GM12874 (cell line): Measurements from ENCODE around the gene PEX26.

ENCODE experiments used
- TF ChIP-seq, protein P1 (sequence below): IDR thresholded peaks from 2 replicates; pipeline ENCODE4 v1.5.1; 2011; ENCODE audit warnings: low read depth, mild to moderate bottlenecking, control low read depth, low read length, moderate library complexity; ENCODE audit not compliant: insufficient read depth

PEX26 gene

DNA sequence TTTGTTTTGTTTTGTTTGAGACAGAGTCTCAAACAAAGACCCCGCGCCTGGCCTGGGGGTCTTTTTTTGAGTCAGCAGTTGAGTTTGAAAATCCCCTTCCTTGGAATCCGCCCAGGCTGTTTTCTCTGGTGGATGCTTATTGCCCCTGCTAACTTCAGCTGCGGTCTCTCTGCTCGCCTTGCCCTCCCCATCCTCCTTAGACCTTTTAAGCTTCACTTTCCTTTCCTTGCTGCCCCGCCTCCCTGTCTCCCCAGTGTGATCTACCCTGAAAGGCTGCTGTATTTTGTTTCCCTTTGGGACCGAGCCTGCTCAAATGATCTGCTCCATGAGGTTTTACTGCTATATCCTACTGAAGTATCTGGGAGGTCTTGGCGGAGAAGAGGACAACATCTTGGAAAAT lies 74.7 kb downstream of the PEX26 start:
- TF ChIP-seq, protein P1, sequence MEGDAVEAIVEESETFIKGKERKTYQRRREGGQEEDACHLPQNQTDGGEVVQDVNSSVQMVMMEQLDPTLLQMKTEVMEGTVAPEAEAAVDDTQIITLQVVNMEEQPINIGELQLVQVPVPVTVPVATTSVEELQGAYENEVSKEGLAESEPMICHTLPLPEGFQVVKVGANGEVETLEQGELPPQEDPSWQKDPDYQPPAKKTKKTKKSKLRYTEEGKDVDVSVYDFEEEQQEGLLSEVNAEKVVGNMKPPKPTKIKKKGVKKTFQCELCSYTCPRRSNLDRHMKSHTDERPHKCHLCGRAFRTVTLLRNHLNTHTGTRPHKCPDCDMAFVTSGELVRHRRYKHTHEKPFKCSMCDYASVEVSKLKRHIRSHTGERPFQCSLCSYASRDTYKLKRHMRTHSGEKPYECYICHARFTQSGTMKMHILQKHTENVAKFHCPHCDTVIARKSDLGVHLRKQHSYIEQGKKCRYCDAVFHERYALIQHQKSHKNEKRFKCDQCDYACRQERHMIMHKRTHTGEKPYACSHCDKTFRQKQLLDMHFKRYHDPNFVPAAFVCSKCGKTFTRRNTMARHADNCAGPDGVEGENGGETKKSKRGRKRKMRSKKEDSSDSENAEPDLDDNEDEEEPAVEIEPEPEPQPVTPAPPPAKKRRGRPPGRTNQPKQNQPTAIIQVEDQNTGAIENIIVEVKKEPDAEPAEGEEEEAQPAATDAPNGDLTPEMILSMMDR = no peak

DNA sequence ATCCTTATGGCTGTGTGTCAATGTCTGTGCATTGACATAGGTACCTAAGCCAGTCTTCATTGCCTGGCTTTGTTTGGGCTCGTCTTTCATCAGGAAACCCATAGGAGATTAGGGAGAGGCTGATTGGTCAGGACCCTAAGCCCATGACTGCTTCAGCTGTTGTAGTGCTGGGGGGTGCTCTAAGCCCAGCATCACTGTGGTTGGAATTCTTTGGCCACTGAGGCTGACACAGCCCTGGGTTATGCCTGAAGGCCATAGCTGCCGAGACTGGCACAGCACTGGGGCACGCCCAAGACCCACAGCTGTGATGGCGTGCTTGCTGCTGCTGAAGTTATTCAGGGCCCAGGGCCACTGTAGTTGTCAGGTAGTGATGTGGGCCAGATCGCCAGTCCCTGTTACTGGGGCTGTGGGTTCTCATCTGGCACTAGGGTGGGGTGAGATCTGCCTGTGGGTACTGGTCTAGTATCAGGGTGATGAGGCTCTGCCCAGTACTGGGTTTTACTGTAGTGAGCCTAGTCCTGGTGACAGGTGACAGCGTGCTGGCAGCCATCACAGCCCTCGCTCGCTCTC lies 77.1 kb downstream of the PEX26 start:
- TF ChIP-seq, protein P1 = no peak
